HPDE6-E6E7 (cell line): ENCODE data around the gene ZSCAN29.
"Not testable (repeated sequence)": the region's sequence is repeated elsewhere in the genome, so short reads cannot be mapped to it uniquely, and the experiment has no call there.

Experiments
- DNase-seq: peaks from one replicate; pipeline ENCODE4 v3.0.0; 2011; ENCODE audit warnings: missing footprints; ENCODE audit errors: extremely low spot score

ZSCAN29 gene

GRCh38 chr15:43370975-43371974 lies at the start of gene ZSCAN29, which contains the start of gene TUBGCP4:
ZSCAN29 (minus strand) TSS chr15:43371043; CDS start chr15:43369913, 1,130 bp downstream.
TUBGCP4 (plus strand) TSS chr15:43371101; CDS start chr15:43371355, 254 bp downstream.
- DNase-seq: peak; percentile 85

- DNase-seq: no peak
These were observed 49.6 kb upstream of the ZSCAN29 start for GRCh38 chr15:43420435-43420834.

DNA sequence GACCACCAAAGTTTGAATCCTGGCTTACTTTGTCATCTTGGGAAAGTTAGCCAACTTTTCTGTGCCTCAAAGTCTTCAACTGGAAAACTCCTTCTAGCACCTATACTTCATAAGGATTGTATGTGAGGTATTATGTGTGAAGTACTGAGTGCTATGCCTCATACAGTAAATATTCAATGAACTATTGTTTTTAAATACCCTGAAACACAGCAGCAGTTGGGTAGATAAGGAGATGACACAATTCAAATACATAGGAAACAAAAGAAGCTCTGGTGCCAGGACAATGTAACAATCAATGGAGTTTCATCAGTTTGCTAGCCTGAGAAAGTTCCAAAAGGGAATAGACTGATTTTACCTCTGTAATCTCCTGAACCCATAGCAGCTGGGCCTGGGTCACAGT lies 43.4 kb upstream of the ZSCAN29 start:
- DNase-seq: no peak

DNA sequence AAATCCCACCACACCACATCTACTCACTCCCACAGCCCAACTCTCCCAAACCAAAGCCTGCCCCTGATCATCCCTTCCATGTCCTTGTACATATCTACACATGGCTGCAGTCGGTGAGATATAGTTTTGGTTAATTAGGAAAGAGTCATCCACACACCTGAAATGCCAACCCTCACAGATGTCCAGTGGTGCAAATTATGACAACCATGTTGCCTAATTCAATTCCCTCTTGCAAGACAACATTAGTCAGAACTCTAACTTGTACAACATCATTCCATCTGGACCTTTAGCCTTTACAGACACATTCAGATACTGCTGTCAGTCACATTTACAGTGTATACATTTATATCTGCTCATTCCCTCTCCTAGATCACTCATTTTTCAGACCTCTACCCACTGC lies 41.3 kb upstream of the ZSCAN29 start:
- no peak for DNase-seq

DNA sequence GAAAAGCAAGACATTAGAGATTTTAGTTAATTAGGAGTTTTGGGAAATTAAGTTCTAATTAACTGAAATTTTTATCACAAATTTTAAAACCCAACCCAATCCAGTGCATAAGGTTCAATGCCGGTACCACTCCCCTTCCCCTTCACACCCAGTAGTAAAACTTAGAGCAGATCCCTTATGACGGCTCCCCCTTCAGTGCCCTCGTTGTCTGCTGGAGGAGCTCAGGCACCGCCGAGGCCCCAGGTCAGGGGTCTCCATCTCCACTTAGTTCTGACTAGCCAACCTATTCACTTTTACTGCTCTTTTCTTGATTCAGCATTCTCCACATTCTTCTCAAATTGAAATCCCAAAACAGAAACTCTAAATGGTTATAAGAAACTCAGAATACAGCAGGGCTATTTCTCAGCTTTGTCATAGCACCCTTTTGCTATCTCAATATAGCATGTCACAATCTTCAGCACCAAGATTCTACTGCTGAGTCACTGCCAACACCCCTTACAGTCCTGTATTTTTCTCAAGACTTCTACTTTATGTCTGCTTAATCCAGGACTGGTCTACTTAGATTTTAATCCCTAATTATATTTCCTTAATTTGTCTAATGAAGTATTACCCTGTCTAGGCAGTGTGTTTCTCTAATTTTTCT lies 39.9 kb upstream of the ZSCAN29 start:
- no peak for DNase-seq

DNA sequence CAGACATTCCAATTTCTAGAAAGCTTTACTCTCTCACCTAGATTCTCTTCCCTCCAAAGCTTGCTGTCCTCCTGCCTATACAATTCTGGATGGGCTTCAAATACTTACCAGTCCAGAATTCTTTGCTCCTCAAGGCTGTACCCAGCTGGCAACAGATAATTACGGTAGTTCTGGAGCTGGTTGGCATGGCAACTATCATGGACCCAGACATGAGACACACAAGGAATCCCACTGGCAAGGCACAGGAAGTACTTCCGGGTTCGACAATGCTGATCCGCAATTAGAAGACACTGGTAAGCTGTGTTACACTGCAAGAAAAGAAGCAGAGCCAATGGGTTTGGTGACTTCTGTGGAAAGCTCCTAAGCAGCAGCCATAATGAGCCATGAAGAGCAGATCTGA lies 37.9 kb upstream of the ZSCAN29 start:
- DNase-seq: no peak

DNA sequence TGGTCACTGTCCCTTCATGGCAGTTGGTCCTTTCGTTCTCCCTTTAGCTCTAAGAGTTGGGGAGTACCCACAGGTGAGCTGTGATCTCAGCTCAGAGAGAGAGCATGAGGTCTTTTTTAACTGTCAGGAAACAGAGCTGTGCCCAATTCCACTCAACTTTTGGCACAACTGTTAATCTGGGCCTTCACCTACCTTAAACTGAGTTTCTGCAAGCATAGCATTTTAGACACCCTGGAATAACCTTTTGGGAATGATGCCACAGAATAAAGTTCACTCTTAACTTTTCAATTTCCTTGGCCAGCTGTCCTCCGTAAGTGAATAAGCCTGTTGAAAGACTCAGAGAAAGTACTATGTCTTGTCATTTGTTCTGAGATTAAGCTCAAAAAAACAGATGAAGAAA lies 36.0 kb upstream of the ZSCAN29 start:
- no peak for DNase-seq

- DNase-seq: no peak
These were observed 35.3 kb upstream of the ZSCAN29 start for GRCh38 chr15:43406189-43406588.

DNA sequence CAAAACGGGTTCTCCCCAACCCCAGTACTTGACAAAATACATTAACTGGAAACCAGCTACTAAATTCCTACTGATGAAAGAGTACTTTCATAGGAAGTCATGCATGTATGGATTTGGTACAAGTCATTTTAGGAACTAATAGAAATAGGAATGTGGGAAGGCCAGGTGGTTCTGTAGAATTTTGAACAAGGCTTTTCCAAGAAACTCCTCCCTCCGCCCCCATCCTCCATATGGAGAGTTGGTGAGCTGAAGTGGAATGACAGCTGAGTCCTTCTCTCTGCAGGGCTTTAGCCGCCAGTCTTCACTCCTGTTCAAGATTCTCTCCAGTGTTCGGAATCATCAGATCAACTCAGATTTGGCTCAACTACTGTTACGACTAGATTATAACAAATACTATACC lies 33.3 kb upstream of the ZSCAN29 start:
- DNase-seq: no peak

DNA sequence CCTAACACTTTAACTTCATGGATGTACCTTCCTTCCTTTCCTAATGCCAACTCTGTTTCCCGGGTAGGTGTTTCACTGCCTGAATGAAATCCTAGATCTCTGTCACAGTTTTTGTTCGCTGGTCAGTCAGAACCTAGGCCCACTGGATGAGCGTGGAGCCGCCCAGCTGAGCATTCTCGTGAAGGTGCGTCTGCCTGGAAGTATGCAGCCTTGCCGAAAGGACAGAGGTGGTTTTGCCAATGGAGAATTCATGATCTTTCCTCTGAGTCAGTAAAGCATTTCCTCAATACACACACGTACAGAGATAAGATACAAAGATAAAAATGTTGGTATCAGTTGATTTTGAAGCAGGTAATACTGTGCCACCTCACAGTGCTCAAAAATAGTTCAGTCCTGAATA lies 32.8 kb upstream of the ZSCAN29 start:
- no peak for DNase-seq

DNA sequence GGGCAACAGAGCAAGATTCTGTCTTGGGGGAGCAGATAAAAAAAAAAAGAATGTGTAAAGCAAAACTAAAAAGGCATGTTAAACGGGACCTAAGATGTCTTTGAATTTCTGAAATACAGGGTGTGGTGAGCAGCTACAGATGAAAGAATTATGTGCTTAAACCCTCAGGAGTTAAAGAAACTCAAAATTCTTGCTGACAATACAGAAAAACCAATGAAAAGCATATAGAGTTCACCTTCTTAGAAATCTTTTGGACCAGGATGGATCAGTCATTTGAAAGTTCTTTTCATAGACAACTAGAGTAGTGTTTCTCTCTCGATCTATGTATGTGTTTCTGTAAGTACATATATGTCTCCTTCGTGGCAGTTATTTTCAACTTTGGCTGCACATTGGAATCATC lies 31.4 kb upstream of the ZSCAN29 start:
- no peak for DNase-seq

GRCh38 chr15:43393592-43393991 lies 22.7 kb upstream of the ZSCAN29 start:
- not testable (repeated sequence) for DNase-seq

DNA sequence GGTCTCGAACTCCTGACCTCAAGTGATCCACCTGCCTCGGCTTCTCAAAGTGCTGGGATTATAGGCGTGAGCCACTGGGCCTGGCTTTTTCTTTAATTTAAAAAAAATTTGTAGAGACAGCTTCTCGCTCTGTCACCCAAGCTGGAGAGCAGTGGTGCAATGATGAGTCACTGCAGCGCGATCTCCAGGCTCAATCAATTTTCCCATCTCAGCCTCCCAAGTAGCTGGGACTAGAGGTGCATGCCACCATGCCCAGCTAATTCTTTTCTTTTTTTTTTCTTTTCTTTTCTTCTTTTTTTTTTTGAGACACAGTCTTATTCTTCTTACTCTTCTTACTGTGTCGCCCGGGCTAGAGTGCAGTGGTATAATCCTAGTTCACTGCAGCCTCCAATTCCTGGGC lies 19.9 kb upstream of the ZSCAN29 start:
- no peak for DNase-seq

- no peak for DNase-seq
These were observed 12.2 kb upstream of the ZSCAN29 start for GRCh38 chr15:43383070-43383469.

DNA sequence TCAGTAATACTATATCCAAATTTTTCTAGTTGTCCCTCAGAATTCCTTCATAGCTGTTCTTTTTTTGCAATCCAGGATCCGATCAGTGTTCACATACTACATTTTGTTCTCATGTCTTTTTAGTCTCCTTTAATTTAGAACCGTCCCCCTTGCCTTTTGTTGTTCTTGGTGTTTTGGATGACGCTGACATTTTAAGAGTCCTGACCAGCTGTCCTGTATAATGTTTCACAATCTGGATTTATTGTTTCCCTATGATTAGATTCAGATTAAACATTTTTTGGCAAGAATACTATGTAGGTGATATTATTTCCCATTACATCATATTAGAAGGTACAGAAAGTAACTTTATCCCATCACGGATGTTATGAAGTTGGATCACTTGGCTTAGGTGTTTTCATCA lies 11.5 kb upstream of the ZSCAN29 start:
- no peak for DNase-seq

DNA sequence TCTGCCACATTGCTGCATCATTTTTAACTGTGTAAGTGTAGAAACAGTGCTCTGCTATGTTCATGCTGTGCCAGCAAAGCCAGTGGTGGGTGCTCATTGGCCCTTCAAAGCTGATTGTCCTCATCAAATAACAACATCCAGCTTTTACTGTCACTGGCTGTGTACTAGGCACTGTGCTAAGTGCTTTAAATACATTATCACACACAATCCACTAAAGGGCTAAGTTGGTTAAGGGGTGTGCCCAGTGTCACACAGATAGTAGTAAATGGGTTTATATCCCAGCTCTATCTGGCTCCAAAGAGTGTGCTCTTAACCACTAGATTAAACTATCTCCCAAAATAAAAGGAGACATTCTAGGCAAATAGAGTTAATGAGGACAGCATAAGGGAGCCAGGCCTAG lies 7.8 kb upstream of the ZSCAN29 start:
- no peak for DNase-seq

DNA sequence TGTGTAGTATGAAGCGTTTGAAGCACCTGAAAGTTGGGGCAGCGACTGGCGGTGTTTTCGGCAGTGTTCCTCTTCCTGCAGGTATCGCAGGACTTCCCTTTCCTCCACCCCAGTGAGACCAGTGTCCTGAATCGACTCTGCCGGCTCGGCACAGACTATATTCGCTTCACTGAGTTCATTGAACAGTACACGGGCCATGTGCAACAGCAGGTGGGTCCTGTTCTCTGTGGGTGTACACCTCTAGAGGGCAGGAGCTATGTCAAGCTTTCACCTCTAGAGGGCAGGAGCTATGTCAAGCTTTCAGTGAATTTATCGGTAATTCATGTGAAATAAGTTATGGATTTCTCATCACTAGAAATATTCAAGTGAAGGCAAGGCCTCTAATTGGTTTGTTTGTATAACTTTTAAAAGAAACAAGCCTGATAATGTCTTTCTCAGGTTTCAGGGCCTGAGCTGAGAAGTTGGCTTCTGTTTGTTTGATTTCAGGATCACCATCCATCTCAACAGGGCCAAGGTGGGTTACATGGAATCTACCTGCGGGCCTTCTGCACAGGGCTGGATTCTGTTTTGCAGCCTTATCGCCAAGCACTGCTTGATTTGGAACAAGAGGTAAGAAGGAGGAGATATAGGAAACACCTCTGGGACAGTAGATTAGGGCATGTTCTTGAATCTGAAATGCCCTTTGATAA lies 5.3 kb upstream of the ZSCAN29 start:
- DNase-seq: peak; percentile 32

DNA sequence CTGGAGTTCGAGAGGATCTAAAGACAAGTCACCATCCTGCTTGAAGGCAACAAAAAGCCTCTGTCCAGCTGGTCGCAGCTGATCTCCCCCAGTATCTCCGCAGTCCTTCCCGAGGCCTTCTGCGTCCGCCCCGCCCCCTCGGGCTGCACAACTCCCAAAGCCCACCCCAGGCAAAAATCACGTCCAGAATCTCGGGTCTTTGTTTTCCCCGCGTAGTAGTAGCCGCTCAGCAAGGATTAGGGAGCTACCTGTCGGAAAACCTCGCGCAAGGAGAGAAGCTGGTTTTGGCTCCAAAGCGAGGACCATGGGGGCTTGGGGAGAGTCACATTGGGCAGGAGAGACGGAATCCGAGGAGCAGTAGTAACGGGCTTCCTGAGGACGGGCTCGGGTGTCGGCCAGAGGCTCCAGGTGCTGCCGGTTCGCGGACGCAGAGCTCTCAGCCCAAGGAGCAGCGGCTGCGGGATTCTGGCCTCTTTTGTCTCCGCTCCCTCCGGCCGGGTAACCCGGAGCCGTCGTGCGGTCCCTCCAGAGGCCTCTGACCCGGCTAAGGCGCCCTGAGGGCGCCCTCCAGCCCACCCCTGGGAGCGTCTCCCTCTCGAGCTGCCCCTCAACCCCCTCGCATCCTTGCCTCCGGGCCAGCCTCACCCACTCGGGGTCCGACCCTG lies 401 bp downstream of the ZSCAN29 start:
- DNase-seq: peak; percentile 28

DNA sequence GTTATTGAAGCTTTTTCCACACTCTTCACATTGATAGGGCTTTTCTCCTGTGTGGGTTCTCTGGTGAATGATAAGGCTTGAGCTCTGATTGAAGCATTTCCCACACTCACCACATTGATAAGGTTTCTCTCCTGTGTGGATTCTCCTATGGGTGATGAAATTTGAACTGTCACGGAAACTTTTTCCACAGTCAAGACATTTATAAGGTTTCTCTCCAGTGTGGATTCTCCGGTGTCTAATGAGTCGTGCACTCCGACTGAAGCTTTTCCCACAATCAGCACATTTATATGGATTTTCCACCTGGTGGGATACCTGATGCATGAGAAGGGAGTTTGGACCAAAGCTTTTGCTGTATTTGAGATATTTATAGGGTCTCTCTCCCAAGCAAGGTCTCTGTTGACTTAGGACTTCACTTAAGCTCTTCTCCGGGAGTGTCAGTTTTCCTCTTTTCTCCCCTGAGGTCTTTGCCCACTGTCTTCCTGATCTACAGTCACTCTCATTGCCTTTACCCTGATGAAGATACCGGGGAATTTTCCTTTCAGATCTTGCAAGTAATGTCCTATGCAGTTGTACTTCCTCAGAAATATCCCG lies 9.4 kb downstream of the ZSCAN29 start:
- no peak for DNase-seq

DNA sequence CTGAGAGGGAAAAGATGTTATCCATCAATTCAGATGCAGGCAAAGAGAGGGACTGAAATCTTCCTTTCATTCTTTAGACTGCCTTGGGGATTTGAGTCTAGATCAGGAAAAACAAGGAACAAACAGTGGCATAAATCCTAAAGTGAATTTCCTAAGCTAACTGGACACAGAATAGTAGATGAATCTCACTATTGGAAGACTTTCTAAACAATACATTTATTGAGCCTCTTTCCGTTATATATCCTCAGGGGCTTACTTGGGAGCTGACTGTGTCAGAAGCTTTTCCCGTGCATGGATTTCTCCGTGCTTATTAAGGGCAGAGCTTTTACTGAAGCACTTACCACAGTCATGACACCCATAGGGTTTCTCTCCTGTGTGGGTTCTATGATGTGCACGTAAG lies 10.0 kb downstream of the ZSCAN29 start:
- no peak for DNase-seq

DNA sequence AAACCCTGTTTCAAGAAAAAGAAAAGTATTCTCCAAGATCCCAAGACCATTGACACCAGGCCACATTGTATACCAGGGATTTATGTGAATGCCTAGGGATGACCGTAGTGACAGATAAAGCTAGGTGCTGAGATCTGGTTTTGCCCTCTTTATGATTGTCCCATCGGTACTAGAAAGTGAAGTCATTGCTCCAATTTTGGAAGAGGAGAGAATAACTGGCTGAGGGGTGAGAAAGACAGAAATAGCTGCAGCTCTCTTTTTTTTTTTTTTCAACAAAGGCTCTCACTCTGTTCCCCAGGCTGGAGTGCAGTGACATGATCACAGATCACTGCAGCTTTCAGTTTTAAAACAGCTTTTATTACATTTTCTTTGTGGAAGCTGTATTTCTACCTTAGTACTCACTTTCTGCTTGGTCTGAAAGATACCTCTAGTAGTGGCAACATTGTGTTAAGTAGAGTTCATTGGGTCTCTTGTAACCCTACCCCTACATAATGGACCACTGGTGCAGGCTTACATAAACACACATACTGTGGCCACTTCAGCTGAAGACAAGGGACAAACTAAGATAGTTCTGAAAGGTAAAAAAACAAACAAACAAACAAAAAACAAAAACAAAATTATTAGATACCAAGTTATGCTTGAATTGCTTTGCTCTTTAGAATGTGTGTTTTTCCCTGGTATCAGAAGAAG lies 18.0 kb downstream of the ZSCAN29 start:
- no peak for DNase-seq
